MM.1S (cell line): ENCODE results near the gene SLC35D1.
"Not testable (repeated sequence)": the region's sequence is repeated elsewhere in the genome, so short reads cannot be mapped to it uniquely, and the experiment has no call there.

Experiments used
- DNase-seq: peaks from one replicate; pipeline ENCODE4 v3.0.0-alpha.2; 2015
- H2AFZ ChIP-seq: fragments of 300-600 bp; sonication (generic); 2 replicates; pipeline ENCODE4 v1.6.0; 2016; ENCODE audit warnings: antibody characterized with exemption, low read length
- H3F3A ChIP-seq: fragments of 300-600 bp; sonication (generic); 2 replicates; pipeline ENCODE4 v1.6.1; 2016; ENCODE audit warnings: mild to moderate bottlenecking, antibody characterized with exemption, low read length, moderate library complexity, mixed read lengths; ENCODE audit not compliant: insufficient read depth
- H3K27ac ChIP-seq: fragments of 300-600 bp; sonication (generic); 2 replicates; pipeline ENCODE4 v1.5.1; 2016; ENCODE audit warnings: mild to moderate bottlenecking, low read length
- H3K27me3 ChIP-seq: fragments of 300-600 bp; sonication (generic); replicated peaks from 2 replicates; pipeline ENCODE4 v1.6.0; 2016; ENCODE audit warnings: low read length; ENCODE audit not compliant: insufficient read depth
- H3K36me3 ChIP-seq: fragments of 300-600 bp; sonication (generic); replicated peaks from 2 replicates; pipeline ENCODE4 v1.6.1; 2016; ENCODE audit warnings: mild to moderate bottlenecking, low read length, mixed read lengths; ENCODE audit not compliant: insufficient read depth
- H3K4me1 ChIP-seq: fragments of 300-600 bp; sonication (generic); 2 replicates; pipeline ENCODE4 v1.6.1; 2016; ENCODE audit warnings: low read length, mixed read lengths
- H3K4me2 ChIP-seq: fragments of 300-600 bp; sonication (generic); 2 replicates; pipeline ENCODE4 v1.6.0; 2016; ENCODE audit warnings: low read depth, low read length
- H3K4me3 ChIP-seq: fragments of 300-600 bp; sonication (generic); 2 replicates; pipeline ENCODE4 v1.5.1; 2016; ENCODE audit warnings: low read length, mixed read lengths
- H3K79me2 ChIP-seq: fragments of 300-600 bp; sonication (generic); 2 replicates; pipeline ENCODE4 v1.6.1; 2016; ENCODE audit warnings: mixed run types, low read length, mixed read lengths
- H3K9ac ChIP-seq: fragments of 300-600 bp; sonication (generic); 2 replicates; pipeline ENCODE4 v1.6.1; 2016; ENCODE audit warnings: low read length, mixed read lengths
- H3K9me2 ChIP-seq: fragments of 300-600 bp; sonication (generic); replicated peaks from 2 replicates; pipeline ENCODE4 v1.6.1; 2016; ENCODE audit warnings: mild to moderate bottlenecking, low read length, mixed read lengths; ENCODE audit not compliant: insufficient read depth
- H3K9me3 ChIP-seq: fragments of 300-600 bp; sonication (generic); replicated peaks from 2 replicates; pipeline ENCODE4 v1.6.1; 2016; ENCODE audit warnings: mild to moderate bottlenecking, low read length, mixed read lengths; ENCODE audit not compliant: insufficient read depth
- H4K20me1 ChIP-seq: fragments of 300-600 bp; sonication (generic); 2 replicates; pipeline ENCODE4 v1.6.1; 2016; ENCODE audit warnings: mild to moderate bottlenecking, low read length, moderate library complexity, mixed read lengths; ENCODE audit not compliant: insufficient read depth
- EZH2 ChIP-seq: fragments of 300-600 bp; sonication (generic); optimal IDR thresholded peaks from 2 replicates; pipeline ENCODE3; 2017; ENCODE audit warnings: low read depth, mild to moderate bottlenecking, antibody characterized with exemption, low read length, mixed read lengths
- EZH2phosphoT487 ChIP-seq: fragments of 300-600 bp; sonication (generic); IDR thresholded peaks from 2 replicates; pipeline ENCODE4 v1.6.1; 2018; ENCODE audit warnings: antibody characterized with exemption, low read length
- TF ChIP-seq, protein P1 (sequence below): fragments of 300-600 bp; sonication (generic); IDR thresholded peaks from 2 replicates; pipeline ENCODE4 v1.5.1; 2016; ENCODE audit warnings: antibody characterized with exemption, low read length, mixed read lengths

The SLC35D1 gene

DNA sequence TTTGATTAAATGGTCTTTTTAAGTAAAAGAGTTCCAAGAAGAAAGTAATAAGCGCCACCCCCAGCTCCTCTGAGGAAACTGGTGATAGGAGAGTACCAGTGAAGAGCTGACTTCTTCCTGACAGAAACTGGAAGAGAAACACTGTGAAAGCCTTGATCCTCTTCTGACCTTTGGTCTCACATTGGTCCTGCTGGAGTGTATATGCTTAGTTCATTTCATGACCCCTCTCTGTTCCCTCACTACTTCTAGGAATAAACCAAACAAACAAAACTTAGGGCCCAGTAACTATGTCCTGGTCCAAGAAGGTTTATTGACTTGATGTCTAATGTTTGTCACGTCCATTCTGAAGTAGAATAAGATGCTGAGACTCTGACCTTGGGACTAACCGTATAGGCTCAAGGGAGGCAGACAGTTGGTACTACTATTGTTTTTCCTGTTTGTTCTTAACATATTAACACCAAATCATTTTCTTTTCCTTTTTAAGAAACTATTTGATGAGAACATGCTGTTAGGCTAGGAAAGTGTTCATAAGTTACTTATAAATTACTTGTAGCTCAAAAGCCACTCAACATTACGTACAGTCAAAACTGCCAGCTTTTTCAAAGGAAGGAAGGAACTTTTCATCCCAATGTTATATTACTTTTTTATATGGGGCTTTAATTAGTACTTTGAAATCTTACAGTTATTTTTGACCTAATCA lies 71.2 kb downstream of the SLC35D1 start:
- H3K27ac ChIP-seq, result no peak overlapping the region; the same call in 1 of the 2 replicates
- peaks cover 31% of the 10 kb centered on the region for H3F3A ChIP-seq
- peaks cover 26% of the 10 kb centered on the region for H3K4me1 ChIP-seq
- no peaks in the 10 kb centered on the region for H3K9me3 ChIP-seq
- no peaks in the 10 kb centered on the region for H3K9me2 ChIP-seq
- no peaks in the 10 kb centered on the region for H3K27me3 ChIP-seq
- H4K20me1 ChIP-seq, result no peaks in the 10 kb centered on the region
- peak; percentile 24 for DNase-seq
- peaks cover 19% of the 10 kb centered on the region for H3K36me3 ChIP-seq
- no peak overlapping the region for H2AFZ ChIP-seq
- H3K9ac ChIP-seq, result no peak overlapping the region
- no peak for TF ChIP-seq EZH2
- TF ChIP-seq, protein P1, sequence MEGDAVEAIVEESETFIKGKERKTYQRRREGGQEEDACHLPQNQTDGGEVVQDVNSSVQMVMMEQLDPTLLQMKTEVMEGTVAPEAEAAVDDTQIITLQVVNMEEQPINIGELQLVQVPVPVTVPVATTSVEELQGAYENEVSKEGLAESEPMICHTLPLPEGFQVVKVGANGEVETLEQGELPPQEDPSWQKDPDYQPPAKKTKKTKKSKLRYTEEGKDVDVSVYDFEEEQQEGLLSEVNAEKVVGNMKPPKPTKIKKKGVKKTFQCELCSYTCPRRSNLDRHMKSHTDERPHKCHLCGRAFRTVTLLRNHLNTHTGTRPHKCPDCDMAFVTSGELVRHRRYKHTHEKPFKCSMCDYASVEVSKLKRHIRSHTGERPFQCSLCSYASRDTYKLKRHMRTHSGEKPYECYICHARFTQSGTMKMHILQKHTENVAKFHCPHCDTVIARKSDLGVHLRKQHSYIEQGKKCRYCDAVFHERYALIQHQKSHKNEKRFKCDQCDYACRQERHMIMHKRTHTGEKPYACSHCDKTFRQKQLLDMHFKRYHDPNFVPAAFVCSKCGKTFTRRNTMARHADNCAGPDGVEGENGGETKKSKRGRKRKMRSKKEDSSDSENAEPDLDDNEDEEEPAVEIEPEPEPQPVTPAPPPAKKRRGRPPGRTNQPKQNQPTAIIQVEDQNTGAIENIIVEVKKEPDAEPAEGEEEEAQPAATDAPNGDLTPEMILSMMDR, result no peak
- no peak for TF ChIP-seq EZH2phosphoT487
- H3K4me2 ChIP-seq, result no peak overlapping the region
- no peak overlapping the region for H3K4me3 ChIP-seq
- H3K79me2 ChIP-seq, result peaks cover 40% of the 10 kb centered on the region; the same call in 1 of the 2 replicates

DNA sequence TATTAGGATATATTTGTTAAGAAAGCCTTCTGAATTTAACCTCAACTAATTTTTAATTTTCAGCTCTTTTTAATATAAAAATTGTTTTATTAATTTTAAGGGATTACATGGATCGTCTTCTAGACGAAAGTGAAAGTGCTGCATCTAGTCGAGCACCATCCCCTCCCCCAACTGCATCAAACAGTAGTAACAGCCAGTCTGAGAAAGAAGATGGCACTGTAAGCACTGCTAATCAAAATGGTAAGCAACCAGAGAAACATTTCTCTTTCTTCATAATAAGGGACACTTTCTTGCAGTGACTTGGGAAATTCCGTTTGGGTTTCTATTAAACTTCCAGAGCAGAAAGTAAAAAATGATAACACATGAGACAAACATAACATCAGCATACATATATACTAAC lies 72.3 kb downstream of the SLC35D1 start:
- no peaks in the 10 kb centered on the region for H3K9me3 ChIP-seq
- peak; percentile 52 for DNase-seq
- peaks cover 21% of the 10 kb centered on the region for H3K36me3 ChIP-seq
- H3K4me2 ChIP-seq, result peak overlapping the region; percentile 45; the same call in 1 of the 2 replicates
- no peak overlapping the region for H2AFZ ChIP-seq
- H3F3A ChIP-seq, result peaks cover 31% of the 10 kb centered on the region
- peaks cover 26% of the 10 kb centered on the region for H3K4me1 ChIP-seq
- H3K27me3 ChIP-seq, result no peaks in the 10 kb centered on the region
- H4K20me1 ChIP-seq, result no peaks in the 10 kb centered on the region
- H3K4me3 ChIP-seq, result no peak overlapping the region
- H3K9ac ChIP-seq, result no peak overlapping the region
- H3K9me2 ChIP-seq, result no peaks in the 10 kb centered on the region
- H3K79me2 ChIP-seq, result peaks cover 37% of the 10 kb centered on the region; the same call in 1 of the 2 replicates
- no peak for TF ChIP-seq EZH2
- H3K27ac ChIP-seq, result no peak overlapping the region; the same call in 1 of the 2 replicates

DNA sequence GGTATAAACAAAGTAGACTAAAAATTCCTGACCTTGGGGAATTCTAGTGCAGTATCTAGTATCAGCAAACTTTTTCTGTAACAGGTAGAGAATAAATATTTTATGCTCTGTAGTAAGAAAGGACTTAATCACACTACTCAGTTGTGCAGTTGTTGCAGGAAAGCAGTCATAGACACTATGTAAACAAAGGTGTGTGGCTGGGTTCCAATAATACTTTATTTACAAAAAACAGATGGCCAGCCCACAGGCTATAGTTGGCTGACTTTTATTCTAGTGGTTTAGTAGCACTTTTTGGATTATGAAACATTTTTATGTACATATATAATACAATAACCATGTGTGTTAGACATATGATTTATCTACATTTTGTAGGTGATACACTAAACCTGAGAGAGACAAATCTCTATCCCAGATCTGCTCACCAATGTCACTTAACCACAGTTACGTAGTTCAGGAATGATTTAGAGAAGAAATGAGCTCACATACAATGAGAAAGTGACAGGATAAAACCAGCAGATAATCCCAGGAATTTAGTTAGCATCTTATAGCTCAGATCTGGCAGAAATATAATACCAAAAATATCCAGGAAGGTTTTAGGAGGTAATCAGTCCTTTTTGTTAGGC lies 73.1 kb downstream of the SLC35D1 start:
- peaks cover 26% of the 10 kb centered on the region for H3K4me1 ChIP-seq
- no peaks in the 10 kb centered on the region for H3K9me2 ChIP-seq
- no peak overlapping the region for H2AFZ ChIP-seq
- H3K36me3 ChIP-seq, result peaks cover 18% of the 10 kb centered on the region
- H3K4me3 ChIP-seq, result no peak overlapping the region
- no peaks in the 10 kb centered on the region for H3K9me3 ChIP-seq
- H3K27ac ChIP-seq, result no peak overlapping the region
- TF ChIP-seq EZH2phosphoT487 (no peak), EZH2 (no peak)
- TF ChIP-seq, protein P1, result no peak
- H3K4me2 ChIP-seq, result peak overlapping the region; percentile 45; the same call in 1 of the 2 replicates
- H4K20me1 ChIP-seq, result no peaks in the 10 kb centered on the region
- H3K9ac ChIP-seq, result no peak overlapping the region
- DNase-seq, result no peak
- peaks cover 35% of the 10 kb centered on the region; the same call in 1 of the 2 replicates for H3K79me2 ChIP-seq
- H3F3A ChIP-seq, result peaks cover 31% of the 10 kb centered on the region
- no peaks in the 10 kb centered on the region for H3K27me3 ChIP-seq

DNA sequence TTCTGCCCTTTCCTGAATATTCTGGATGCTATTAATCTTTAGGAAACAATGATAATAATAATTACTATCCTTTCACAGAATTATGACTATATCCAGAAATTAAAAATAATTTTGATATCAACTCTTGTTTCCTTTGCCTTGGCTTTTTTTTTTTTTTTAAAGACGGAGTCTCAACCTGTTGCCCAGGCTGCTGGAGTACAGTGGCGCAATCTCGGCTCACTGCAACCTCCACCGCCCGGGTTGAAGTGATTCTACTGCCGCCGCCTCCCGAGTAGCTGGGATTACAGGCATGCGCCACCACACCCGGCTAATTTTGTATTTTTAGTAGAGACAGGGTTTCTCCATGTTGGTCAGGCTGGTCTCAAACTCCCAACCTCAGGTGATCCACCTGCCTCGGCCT lies 74.3 kb downstream of the SLC35D1 start:
- H3K27me3 ChIP-seq, H3K4me3 ChIP-seq, H3K9ac ChIP-seq, H3K9me2 ChIP-seq, H3K4me2 ChIP-seq, DNase-seq, H2AFZ ChIP-seq, H4K20me1 ChIP-seq, H3K27ac ChIP-seq, H3K9me3 ChIP-seq: not testable (repeated sequence)
- Histone ChIP-seq H3K4me1 (peaks cover 26% of the 10 kb centered on the region), H3K36me3 (peaks cover 20% of the 10 kb centered on the region), H3K79me2 (peaks cover 35% of the 10 kb centered on the region; the same call in 1 of the 2 replicates), H3F3A (peaks cover 31% of the 10 kb centered on the region)
